Loucy (cell line): ENCODE data around the gene KRTAP19-7.

Experiments used
- H2AFZ ChIP-seq: fragments of 200-600 bp; sonication (generic); 2 replicates; pipeline ENCODE4 v1.6.0; 2016; ENCODE audit warnings: antibody characterized with exemption, mild to moderate bottlenecking, low read length, moderate library complexity
- H3F3A ChIP-seq: fragments of 200-600 bp; 2 replicates; pipeline ENCODE4 v1.6.0; 2016; ENCODE audit warnings: antibody characterized with exemption, low read depth, mild to moderate bottlenecking
- H3K27me3 ChIP-seq: fragments of 200-600 bp; sonication (generic); 2 replicates; pipeline ENCODE4 v1.6.1; 2014; ENCODE audit warnings: low read length, mild to moderate bottlenecking; ENCODE audit not compliant: insufficient read depth, poor library complexity, severe bottlenecking
- H3K36me3 ChIP-seq: fragments of 200-600 bp; sonication (generic); 2 replicates; pipeline ENCODE4 v1.6.1; 2016; ENCODE audit warnings: low read length; ENCODE audit not compliant: insufficient read depth
- H3K4me1 ChIP-seq: fragments of 200-600 bp; sonication (generic); 2 replicates; pipeline ENCODE4 v1.5.1; 2014; ENCODE audit warnings: low read length, mild to moderate bottlenecking; ENCODE audit not compliant: insufficient read depth, poor library complexity, severe bottlenecking
- H3K4me2 ChIP-seq: fragments of 200-600 bp; sonication (generic); 2 replicates; pipeline ENCODE4 v1.6.0; 2014; ENCODE audit warnings: antibody characterized with exemption, low read length, low read depth, mild to moderate bottlenecking; ENCODE audit not compliant: poor library complexity, severe bottlenecking
- H3K4me3 ChIP-seq: fragments of 200-600 bp; sonication (generic); 2 replicates; pipeline ENCODE4 v1.5.1; 2014; ENCODE audit warnings: low read length, mild to moderate bottlenecking, mixed read lengths; ENCODE audit not compliant: poor library complexity, severe bottlenecking
- H3K79me2 ChIP-seq: fragments of 200-600 bp; sonication (generic); 2 replicates; pipeline ENCODE4 v1.6.1; 2014; ENCODE audit warnings: low read length; ENCODE audit not compliant: insufficient read depth
- H3K9ac ChIP-seq: fragments of 200-600 bp; sonication (generic); 2 replicates; pipeline ENCODE4 v1.6.0; 2014; ENCODE audit warnings: mild to moderate bottlenecking, low read depth, low read length, moderate library complexity; ENCODE audit not compliant: poor library complexity, severe bottlenecking
- H3K9me2 ChIP-seq: fragments of 200-600 bp; sonication (generic); replicated peaks from 2 replicates; pipeline ENCODE4 v1.6.1; 2016; ENCODE audit warnings: low read depth, low read length, mixed read lengths
- H3K9me3 ChIP-seq: fragments of 200-600 bp; sonication (generic); 2 replicates; pipeline ENCODE4 v1.6.1; 2014; ENCODE audit warnings: mild to moderate bottlenecking, antibody characterized with exemption, low read length, low read depth; ENCODE audit not compliant: insufficient read depth
- H4K20me1 ChIP-seq: fragments of 200-600 bp; sonication (generic); 2 replicates; pipeline ENCODE4 v1.6.0; 2014; ENCODE audit warnings: antibody characterized with exemption, low read length, mild to moderate bottlenecking; ENCODE audit not compliant: insufficient read depth, poor library complexity, severe bottlenecking
- EZH2phosphoT487 ChIP-seq: fragments of 200-600 bp; IDR thresholded peaks from 2 replicates; pipeline ENCODE4 v1.6.1; 2018; ENCODE audit warnings: antibody characterized with exemption, mild to moderate bottlenecking, moderate library complexity, borderline replicate concordance
- TF ChIP-seq, protein P1 (sequence below): fragments of 200-600 bp; sonication (generic); conservative IDR thresholded peaks from 2 replicates; pipeline ENCODE4 v1.5.1; 2014; ENCODE audit warnings: mild to moderate bottlenecking, antibody characterized with exemption, low read length

KRTAP19-7 gene

DNA sequence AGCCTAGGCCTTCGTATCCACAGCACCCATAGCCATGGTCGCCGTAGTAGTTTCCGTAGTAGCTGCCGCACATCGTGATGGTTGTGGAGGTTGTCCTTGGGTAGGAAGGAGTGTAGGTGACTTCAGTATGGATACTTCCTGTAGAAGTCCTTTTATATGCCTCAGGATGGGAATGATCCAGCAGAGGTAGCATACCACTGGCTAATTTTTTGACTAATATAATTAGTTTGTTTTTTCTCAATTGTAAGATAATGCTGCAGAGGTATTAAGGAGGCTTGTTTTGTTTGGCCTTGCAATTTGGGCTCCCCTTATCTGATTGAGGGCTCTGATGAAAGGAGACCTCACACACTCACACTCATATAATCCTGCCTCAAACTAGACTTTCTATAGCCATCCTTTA lies 37.7 kb upstream of the KRTAP19-7 start, which contains the start of gene KRTAP6-2:
KRTAP6-2 (minus strand) TSS at position 101 of the 400 bp plus-strand sequence; CDS start at position 73, 28 bp downstream.
- Histone ChIP-seq H4K20me1 (no peaks in the 10 kb centered on the region), H3K36me3 (no peaks in the 10 kb centered on the region), H3K79me2 (no peaks in the 10 kb centered on the region), H3K4me1 (no peaks in the 10 kb centered on the region), H3K4me3 (no peak within 1 kb of the TSS), H3K9ac (no peak within 1 kb of the TSS), H3K9me3 (0 out of 2 replicates have a peak, but pooled peaks cover 3% of the 10 kb centered on the region), H3K4me2 (no peak within 1 kb of the TSS), H2AFZ (no peak within 1 kb of the TSS), H3K9me2 (no peaks in the 10 kb centered on the region), H3K27me3 (no peaks in the 10 kb centered on the region), H3F3A (no peaks in the 10 kb centered on the region)
- TF ChIP-seq EZH2phosphoT487 = no peak
- TF ChIP-seq, protein P1, sequence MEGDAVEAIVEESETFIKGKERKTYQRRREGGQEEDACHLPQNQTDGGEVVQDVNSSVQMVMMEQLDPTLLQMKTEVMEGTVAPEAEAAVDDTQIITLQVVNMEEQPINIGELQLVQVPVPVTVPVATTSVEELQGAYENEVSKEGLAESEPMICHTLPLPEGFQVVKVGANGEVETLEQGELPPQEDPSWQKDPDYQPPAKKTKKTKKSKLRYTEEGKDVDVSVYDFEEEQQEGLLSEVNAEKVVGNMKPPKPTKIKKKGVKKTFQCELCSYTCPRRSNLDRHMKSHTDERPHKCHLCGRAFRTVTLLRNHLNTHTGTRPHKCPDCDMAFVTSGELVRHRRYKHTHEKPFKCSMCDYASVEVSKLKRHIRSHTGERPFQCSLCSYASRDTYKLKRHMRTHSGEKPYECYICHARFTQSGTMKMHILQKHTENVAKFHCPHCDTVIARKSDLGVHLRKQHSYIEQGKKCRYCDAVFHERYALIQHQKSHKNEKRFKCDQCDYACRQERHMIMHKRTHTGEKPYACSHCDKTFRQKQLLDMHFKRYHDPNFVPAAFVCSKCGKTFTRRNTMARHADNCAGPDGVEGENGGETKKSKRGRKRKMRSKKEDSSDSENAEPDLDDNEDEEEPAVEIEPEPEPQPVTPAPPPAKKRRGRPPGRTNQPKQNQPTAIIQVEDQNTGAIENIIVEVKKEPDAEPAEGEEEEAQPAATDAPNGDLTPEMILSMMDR = no peak

DNA sequence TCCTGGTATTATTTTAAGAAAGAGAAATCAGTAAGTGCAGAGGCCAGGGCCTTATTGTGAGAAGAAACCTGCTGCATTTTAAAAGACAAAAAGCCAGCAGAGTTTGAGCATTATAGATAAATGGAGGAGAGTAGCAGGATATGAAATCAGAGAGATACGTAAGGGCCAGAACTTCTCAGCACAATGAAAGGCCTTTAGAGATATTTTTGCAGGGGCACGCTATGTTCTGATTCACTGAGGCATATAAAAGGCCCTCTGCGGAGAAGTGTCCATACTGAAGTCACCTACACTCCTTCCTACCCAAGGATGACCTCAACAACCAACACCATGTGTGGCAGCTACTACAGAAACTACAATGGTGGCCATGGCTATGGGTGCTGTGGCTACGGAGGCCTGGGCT lies 31.0 kb upstream of the KRTAP19-7 start, which contains the start of gene KRTAP6-3:
KRTAP6-3 (plus strand) TSS at position 301 of the 400 bp plus-strand sequence; CDS start at position 307, 6 bp downstream.
- no peaks in the 10 kb centered on the region for H3K27me3 ChIP-seq
- no peak within 1 kb of the TSS for H3K9ac ChIP-seq
- H3K9me3 ChIP-seq = no peaks in the 10 kb centered on the region
- H4K20me1 ChIP-seq = no peaks in the 10 kb centered on the region
- no peak within 1 kb of the TSS for H3K4me3 ChIP-seq
- H3K4me1 ChIP-seq = no peaks in the 10 kb centered on the region
- H3F3A ChIP-seq = no peaks in the 10 kb centered on the region
- H3K79me2 ChIP-seq = no peaks in the 10 kb centered on the region
- no peaks in the 10 kb centered on the region for H3K36me3 ChIP-seq
- no peak within 1 kb of the TSS for H3K4me2 ChIP-seq
- no peaks in the 10 kb centered on the region for H3K9me2 ChIP-seq
- no peak for TF ChIP-seq EZH2phosphoT487
- no peak within 1 kb of the TSS for H2AFZ ChIP-seq

DNA sequence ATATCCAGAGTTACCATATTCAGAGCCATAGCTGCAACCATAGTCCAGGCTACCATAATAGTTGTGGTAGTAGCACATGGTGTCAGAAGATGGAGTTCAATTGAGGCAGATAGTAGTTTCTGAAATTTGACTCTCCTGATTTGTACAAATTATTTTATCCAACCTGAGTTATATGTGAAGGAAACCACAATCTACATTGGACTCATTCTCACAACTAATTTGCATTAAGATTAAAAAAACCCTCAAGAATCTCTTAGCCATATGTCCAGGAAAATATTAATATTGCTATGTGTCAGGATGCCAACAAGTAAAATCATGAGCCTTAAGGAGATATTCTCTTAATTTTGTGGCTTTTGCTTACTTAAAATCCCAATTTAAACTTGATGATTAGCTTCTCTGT lies 29.2 kb upstream of the KRTAP19-7 start, which contains the start of gene KRTAP22-2:
KRTAP22-2 (minus strand) TSS at position 101 of the 400 bp plus-strand sequence.
- Histone ChIP-seq H3K4me2 (no peak within 1 kb of the TSS), H3K79me2 (no peaks in the 10 kb centered on the region), H3K4me3 (no peak within 1 kb of the TSS), H3K9me2 (no peaks in the 10 kb centered on the region), H3F3A (no peaks in the 10 kb centered on the region), H3K36me3 (no peaks in the 10 kb centered on the region), H3K4me1 (no peaks in the 10 kb centered on the region), H3K9me3 (no peaks in the 10 kb centered on the region), H2AFZ (no peak within 1 kb of the TSS), H3K9ac (no peak within 1 kb of the TSS), H3K27me3 (no peaks in the 10 kb centered on the region), H4K20me1 (no peaks in the 10 kb centered on the region)
- TF ChIP-seq, protein P1 = no peak
- no peak for TF ChIP-seq EZH2phosphoT487

DNA sequence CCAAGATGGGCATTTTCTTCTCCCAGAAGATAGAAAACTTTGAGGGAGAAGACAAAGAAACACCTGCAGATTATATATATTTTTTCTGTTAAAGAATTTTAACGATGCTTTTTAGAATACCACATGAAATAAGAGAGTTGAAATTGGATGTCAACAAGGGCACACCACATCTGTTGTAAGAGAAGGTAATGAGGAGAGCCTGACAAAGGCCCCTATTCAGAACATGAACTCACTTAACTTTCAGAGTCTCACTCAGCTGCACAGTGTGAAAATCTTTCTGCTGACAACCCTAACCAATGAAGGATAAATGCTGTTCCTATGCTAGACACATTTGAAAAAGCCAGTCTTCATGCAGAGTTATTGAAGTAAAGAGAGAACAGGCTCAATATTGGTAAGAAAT lies 21.8 kb upstream of the KRTAP19-7 start:
- TF ChIP-seq, protein P1 = no peak
- TF ChIP-seq EZH2phosphoT487 = no peak
- Histone ChIP-seq H3K4me1 (no peaks in the 10 kb centered on the region), H3K27me3 (no peaks in the 10 kb centered on the region)

More for the DNA sequence above, 21.8 kb upstream of the KRTAP19-7 start:
- Histone ChIP-seq H4K20me1 (no peaks in the 10 kb centered on the region), H3F3A (no peaks in the 10 kb centered on the region), H3K4me3 (no peak overlapping the region), H3K4me2 (no peak overlapping the region), H3K79me2 (no peaks in the 10 kb centered on the region), H3K9me2 (no peaks in the 10 kb centered on the region), H3K36me3 (no peaks in the 10 kb centered on the region), H2AFZ (no peak overlapping the region), H3K9me3 (no peaks in the 10 kb centered on the region), H3K9ac (no peak overlapping the region)
